HG02588 (cell line): ENCODE data around the gene TBC1D10A.

Experiments used
- ATAC-seq: cut with Tn5 transposase; IDR thresholded peaks from one replicate; pipeline ENCODE4 v1.9.1; 2021; ENCODE audit warnings: mild to moderate bottlenecking, moderate library complexity; ENCODE audit not compliant: unreplicated experiment

The TBC1D10A gene

GRCh38 chr22:30268331-30268730 lies 58.4 kb downstream of the TBC1D10A start:
- no peak for ATAC-seq

DNA sequence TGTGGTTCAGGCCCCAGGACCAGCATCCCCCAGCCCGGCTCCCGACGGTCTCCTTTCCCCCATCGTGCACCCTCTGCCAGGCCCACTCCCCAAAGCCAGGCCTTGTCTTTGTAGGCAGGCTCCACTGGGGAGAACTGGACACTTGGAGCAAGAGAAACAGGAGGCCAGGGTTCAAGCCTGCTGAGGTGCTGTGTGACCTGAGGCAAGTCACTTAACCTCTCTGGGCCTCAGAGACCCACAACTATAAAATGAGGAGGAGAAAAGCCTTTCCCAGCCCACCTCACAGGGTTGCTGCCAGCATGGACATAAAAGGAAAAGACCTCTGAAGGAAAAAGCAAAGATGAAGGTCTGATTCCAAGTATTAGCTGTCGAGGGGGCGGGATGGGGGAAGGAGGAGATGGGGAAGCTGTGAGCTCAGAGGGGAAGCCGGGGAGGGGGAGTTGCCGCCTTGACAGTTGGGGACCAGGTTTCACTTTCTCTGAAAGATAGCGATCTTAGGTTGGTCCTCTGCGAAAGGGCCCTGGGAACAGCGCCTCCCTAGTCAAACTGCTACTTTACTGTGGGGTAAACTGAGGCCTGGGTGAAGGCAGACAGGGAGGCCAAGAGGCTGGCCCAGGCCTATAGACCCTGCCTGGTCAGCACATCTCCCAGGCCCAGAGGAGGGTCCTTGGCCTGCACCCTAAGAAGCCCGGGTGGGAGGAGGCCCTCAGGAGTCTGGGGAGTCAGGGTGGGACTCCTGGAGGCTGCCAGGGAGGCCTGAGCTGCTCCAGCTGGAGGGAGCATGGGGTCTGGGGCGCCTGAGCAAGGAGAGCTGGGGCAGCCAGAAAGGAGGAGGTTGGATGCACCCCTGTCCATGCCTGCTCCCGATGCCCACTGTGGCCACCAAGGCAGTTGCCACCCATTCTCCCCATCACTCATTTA lies 59.1 kb downstream of the TBC1D10A start:
- ATAC-seq, result no peak

GRCh38 chr22:30266445-30267381 lies 60.0 kb downstream of the TBC1D10A start, which contains the start of gene OSM:
Gene OSM (minus strand): TSS chr22:30266851. CDS start chr22:30266799, 52 bp downstream.
- ATAC-seq, result peak; percentile 14

- ATAC-seq, result peak; percentile 63
Observed at GRCh38 chr22:30265823-30266444, 60.8 kb downstream of the TBC1D10A start.

GRCh38 chr22:30265131-30265720 lies 61.5 kb downstream of the TBC1D10A start:
- ATAC-seq, result no peak

DNA sequence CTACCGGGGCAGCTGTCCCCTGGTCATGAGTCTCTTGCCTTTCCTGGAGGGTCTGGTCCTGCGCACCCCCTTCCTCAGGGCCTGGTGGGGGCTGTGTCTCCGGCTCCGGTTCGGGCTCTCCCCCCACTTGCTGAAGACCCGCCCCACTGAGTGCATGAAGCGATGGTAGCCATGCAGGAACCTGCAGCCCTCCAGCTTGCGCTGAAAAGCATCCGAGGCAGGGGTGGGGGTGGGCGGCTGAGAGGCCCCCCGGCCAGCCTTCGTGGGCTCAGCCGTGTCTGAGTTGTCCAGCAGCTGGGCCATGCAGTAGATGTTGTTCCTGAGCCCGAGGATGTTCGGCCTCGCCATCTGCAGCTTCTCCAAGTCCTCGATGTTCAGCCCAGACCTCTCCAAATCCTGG lies 62.9 kb downstream of the TBC1D10A start:
- no peak for ATAC-seq

DNA sequence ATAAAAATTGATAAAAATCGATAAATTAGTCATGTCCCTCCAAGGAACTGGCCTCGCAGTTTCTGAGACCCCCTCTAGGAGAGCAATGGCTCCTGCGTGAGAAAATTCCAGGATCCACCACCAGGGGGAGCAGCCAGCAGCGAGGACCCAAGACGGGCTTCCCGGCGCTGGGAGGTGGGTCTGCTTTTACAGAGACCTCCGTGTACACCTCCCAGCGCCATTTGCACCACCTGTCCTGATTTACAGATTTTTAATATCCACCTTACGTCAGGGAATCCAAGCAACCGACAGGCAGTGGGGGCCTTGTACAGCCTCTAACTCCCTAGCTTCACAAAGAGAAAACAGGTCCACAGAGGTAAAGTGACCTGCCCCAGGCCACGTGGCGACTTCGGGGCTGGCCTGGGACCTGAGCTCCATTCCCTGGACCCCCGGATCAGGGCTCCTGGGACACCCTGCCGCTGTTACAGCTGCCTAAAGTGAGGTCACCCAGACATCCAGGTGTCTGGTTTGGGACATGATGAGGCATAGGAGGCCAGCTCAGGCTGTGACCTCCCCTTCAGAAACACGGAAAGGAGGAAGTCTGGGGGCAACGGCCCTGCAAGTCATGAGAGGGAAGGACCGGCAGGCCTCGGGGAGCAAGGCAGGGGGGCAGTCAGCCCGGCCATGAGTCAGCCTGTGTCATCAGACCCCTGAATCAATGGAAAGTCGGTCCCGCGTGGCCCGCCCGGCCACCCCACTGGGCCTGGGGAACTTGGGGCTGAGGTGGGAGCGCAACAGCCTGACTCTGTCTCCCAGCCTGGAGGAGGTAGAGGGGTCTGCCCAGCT lies 63.6 kb downstream of the TBC1D10A start:
- ATAC-seq, result no peak

GRCh38 chr22:30262112-30262511 lies 64.6 kb downstream of the TBC1D10A start:
- ATAC-seq, result no peak

GRCh38 chr22:30261134-30261533 lies 65.6 kb downstream of the TBC1D10A start:
- no peak for ATAC-seq

- no peak for ATAC-seq
Observed at GRCh38 chr22:30260682-30261081, 66.1 kb downstream of the TBC1D10A start.

DNA sequence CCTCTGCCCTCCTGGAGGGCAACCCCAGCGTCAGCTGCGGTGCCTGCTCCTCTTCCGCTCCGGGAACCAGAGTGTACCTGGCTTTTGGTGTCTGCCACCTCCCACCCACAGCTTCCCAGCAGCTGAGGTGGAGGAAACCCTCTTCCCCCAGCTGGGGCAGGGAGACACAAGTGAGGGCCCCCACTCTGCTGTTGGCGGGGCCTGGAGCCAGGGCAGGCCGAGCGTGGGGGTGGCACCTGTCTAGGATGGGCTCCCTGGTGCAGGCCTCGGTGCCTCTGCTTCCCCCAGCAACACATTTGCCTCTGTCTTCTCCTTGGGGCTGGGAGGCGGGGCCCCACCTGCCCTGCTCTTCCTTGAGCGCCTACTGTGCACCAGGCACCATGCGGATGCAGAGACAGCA lies 66.5 kb downstream of the TBC1D10A start:
- ATAC-seq, result no peak

- ATAC-seq, result no peak
Observed at GRCh38 chr22:30254314-30254713, 72.4 kb downstream of the TBC1D10A start.

GRCh38 chr22:30253205-30253852 lies 73.4 kb downstream of the TBC1D10A start:
- ATAC-seq, result no peak

DNA sequence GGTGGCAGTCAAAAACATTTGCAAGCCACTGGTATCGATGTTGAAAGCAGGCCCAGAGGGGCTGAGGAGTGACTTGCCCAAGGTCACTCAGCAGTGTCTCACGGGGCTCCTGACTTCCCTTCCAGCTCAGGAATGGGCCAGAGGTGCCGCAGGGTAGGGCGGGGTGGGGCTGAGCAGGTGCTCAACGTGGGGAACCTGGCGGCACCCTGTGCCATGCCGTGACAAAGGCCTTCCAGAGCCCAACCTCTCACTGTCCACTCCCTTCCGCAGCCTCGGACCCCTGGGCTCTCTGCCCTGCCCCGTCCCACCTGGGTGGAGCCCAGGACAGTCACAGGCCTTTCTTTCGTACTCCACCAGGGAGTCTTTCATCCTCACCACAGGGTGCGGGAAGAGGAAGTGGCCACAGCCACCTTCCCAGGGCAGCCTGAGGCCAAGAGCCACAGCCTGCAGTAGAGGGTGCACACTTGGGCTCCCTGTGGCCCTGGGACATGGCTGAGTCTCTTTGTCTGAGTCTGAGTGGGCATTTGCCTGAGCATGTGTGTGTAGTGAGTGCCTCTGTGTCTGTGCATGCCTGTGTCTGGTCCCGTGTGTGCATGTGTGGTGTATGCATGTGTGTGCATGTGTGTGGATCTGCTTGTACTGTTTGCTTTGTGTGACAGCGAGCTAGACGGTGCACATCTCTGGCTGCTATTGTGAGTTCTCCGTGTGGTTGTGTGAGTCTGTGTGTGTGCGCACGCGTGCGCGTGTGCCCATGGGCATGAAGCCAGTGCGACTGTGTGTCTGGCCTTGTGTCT lies 74.1 kb downstream of the TBC1D10A start:
- ATAC-seq, result no peak

GRCh38 chr22:30251711-30252110 lies 75.0 kb downstream of the TBC1D10A start:
- no peak for ATAC-seq

DNA sequence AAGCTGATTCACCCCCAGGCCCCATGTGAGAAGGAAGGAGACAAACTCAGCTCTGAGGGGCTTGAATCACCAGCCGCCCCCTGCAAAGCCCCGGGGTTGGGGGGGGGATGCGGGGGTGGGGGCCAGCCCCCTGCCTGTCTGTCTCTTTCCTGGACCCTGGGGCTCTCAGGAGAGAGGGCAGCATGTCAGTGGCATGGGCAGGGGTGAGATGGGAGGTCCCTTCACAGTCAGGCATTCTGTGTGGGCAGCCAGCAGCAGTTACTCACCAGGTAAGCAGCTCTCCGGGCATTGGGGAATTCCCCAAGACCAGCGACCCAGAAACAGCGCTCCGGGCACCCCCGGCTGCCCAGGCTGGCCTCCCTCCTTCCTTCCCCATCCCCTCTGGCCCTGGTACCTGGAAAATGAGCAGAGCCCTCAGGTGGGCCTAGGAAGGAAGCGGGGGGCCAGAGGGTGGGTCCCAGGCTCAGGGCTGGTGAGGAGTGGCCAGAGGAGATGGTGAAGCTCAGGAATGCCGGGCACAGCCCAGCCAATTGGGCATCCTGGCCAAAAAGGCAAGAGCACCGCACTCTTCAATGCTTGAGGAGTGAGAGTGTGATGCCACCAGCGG lies 76.0 kb downstream of the TBC1D10A start:
- ATAC-seq, result no peak

DNA sequence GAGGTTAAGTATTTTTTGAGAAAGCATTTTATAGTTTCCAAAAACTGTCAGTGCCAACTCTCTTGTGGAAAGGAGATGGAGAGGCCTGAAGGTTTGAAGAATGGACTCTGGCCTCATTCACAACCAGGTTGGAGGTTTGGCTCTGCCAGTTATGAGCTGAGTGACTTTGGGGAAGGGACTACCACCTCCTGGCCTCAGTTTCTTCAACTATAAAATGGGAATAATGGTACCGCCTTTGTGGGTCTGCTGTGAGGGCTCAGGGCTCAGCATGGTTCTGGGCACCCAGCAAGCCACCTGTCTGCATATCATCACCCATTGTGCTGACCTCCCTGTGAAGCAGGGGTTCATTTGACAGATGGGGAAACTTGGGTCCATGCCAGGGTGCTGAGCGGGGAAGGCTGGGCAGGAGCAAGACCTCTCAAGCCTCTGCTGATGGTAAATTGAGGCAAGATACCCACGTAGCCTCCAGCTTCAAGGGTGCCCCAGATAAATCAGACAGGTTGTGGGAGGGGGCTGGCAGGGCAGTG lies 76.6 kb downstream of the TBC1D10A start:
- no peak for ATAC-seq
